Stimulated activated CD8-positive, alpha-beta memory T cell treated with anti-CD3 and anti-CD28 coated beads, Interleukin-15, amount 100 ng/mL, for 48 hours (primary cell): ENCODE results near the gene EMC7.
"Not testable (repeated sequence)": the region's sequence is repeated elsewhere in the genome, so short reads cannot be mapped to it uniquely, and the experiment has no call there.

Source experiments
- DNase-seq, 2 donors: peaks; one replicate each; pipeline ENCODE4 v3.0.0-alpha.2; 2020; ENCODE audit warnings: low read depth in 2 of 2

Gene EMC7

GRCh38 chr15:34085746-34086145, 15.9 kb downstream of the EMC7 start:
- DNase-seq = no peak

- no peak for DNase-seq
These were observed 17.6 kb downstream of the EMC7 start for GRCh38 chr15:34084086-34084485.

GRCh38 chr15:34079904-34080303, 21.8 kb downstream of the EMC7 start:
- no peak for DNase-seq

- DNase-seq = no peak
These were observed 22.8 kb downstream of the EMC7 start for GRCh38 chr15:34078900-34079299.

GRCh38 chr15:34076785-34077184, 24.9 kb downstream of the EMC7 start:
- DNase-seq = no peak

- DNase-seq = no peak
These were observed 31.7 kb downstream of the EMC7 start for GRCh38 chr15:34070003-34070402.

- no peak for DNase-seq
These were observed 35.7 kb downstream of the EMC7 start for GRCh38 chr15:34065941-34066340.

- DNase-seq = no peak
These were observed 36.4 kb downstream of the EMC7 start for GRCh38 chr15:34065261-34065660.

- no peak for DNase-seq
These were observed 37.2 kb downstream of the EMC7 start for GRCh38 chr15:34064438-34064837.

- no peak for DNase-seq
These were observed 41.7 kb downstream of the EMC7 start for GRCh38 chr15:34059946-34060345.

GRCh38 chr15:34059476-34059875, 42.2 kb downstream of the EMC7 start:
- DNase-seq = no peak

GRCh38 chr15:34056911-34057310, 44.8 kb downstream of the EMC7 start:
- DNase-seq = no peak

- DNase-seq = no peak
These were observed 45.6 kb downstream of the EMC7 start for GRCh38 chr15:34055868-34056595.

- no peak for DNase-seq
These were observed 47.5 kb downstream of the EMC7 start for GRCh38 chr15:34054081-34054707.

GRCh38 chr15:34050385-34050784, 51.3 kb downstream of the EMC7 start:
- not testable (repeated sequence) for DNase-seq

GRCh38 chr15:34049112-34049511, 52.5 kb downstream of the EMC7 start:
- DNase-seq = no peak

- DNase-seq = no peak
These were observed 53.5 kb downstream of the EMC7 start for GRCh38 chr15:34047893-34048775.

- DNase-seq = no peak
These were observed 55.1 kb downstream of the EMC7 start for GRCh38 chr15:34046471-34047145.

GRCh38 chr15:34043813-34044212, 57.8 kb downstream of the EMC7 start:
- DNase-seq = no peak

GRCh38 chr15:34043391-34043790, 58.3 kb downstream of the EMC7 start:
- no peak for DNase-seq

- no peak for DNase-seq
These were observed 61.9 kb downstream of the EMC7 start for GRCh38 chr15:34039790-34040113.
